HG02981 (cell line): Measurements from ENCODE around the gene CALD1.

Experiments
- ATAC-seq: cut with Tn5 transposase; IDR thresholded peaks from one replicate; pipeline ENCODE4 v1.9.1; 2021; ENCODE audit warnings: mild to moderate bottlenecking, moderate library complexity; ENCODE audit not compliant: unreplicated experiment

CALD1 gene

GRCh38 chr7:134854816-134855215, 75.4 kb downstream of the CALD1 start:
- no peak for ATAC-seq

GRCh38 chr7:134855442-134855841, 76.0 kb downstream of the CALD1 start:
- ATAC-seq: no peak

- ATAC-seq: no peak
These were observed 76.7 kb downstream of the CALD1 start for GRCh38 chr7:134856091-134856490.

DNA sequence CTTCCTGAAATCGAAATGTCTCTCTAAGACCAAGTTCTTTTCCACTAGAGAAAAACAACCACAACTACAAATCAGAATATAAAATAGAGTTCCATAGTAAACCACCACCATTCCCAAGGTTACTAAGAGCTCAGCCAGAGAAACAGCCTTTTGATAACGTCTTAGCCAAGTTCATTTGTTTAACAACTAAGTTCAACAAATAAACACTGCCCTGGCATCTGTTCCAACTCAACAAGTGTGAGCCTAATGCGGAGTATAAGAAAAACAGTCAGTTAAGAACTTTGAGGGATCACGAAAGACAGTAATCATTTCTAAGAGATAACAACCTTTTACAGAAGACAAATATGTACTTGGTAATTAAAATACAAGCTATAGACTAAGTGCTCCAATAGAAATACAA, 77.3 kb downstream of the CALD1 start:
- ATAC-seq: no peak

DNA sequence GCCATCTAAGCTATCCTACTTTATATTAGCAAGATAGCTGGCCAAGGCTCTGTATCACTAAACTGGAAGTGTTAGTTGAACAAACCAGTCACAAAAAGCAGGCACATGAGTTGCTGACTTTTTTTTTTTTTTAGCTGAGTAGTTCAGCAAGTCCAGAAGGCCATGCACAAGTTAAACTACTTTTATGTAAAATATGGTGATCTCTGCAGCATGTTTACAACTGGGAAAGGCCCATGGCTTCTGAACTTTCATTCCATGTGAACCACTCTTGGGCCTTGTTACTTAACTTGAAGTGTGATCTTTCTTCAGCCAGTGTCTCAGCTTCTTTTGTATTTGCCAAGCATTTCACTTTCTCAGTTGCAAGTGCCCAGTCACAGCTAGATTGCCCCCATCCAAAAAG, 78.5 kb downstream of the CALD1 start:
- no peak for ATAC-seq

GRCh38 chr7:134859783-134860182, 80.3 kb downstream of the CALD1 start:
- ATAC-seq: no peak

- no peak for ATAC-seq
These were observed 85.8 kb downstream of the CALD1 start for GRCh38 chr7:134865001-134865845.

GRCh38 chr7:134866617-134867016, 87.2 kb downstream of the CALD1 start:
- no peak for ATAC-seq

GRCh38 chr7:134870156-134870555, 90.7 kb downstream of the CALD1 start:
- ATAC-seq: no peak

GRCh38 chr7:134870781-134871180, 91.3 kb downstream of the CALD1 start:
- ATAC-seq: no peak

DNA sequence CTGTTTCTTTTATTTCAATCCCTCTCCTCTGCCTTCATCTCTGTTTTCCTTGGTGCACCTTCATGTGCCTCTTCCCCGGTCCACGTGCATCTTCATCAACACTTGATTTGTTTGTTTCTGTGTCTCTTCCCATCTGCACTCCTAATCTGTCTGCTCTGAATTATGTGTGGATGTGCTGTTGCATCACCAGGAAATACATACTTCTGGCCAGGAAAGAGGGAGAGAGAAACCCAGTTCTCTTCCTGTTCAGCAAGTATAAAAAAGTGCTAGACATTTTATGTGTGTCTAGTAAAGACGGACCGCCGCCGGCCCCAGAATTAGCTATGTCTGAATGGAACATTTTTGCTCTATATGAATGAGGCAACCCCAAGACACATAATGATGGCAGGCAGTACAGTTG, 93.8 kb downstream of the CALD1 start:
- ATAC-seq: no peak

DNA sequence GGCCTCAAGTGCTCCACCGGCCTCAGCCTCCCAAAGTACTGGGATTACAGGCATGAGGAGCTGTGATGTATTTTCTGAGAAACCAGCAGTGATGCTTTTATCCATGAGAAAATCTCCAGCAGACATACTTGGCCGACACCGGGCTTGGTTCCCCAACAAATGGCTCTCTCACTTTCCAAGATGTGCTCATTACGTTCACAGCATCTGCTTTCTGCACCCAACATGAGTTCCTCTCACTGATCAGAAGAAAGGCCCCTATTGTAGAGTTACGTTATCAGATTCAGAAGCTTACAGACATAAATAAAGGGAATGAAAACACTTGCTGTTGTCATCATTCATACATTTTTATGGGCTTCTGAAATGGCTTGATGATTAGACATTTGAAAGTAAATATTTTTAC, 95.0 kb downstream of the CALD1 start:
- ATAC-seq: no peak

DNA sequence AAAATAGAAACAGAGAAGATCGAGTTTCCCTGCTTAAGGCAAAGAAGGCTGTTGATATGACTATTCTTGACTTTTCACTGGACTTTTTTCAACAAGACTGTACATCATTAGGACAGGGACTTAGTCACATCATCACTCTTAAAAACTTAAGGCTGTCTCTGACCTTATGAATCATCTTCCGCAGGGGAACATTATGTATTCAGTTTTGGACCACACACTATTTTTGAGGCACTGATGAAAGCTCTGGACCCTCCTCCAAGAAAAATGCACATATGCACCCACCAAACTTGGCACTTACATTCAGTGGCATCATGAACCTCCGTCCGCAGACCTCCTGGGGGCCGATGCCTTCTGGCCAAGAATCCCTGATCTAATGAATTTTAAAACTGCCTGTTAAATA, 96.4 kb downstream of the CALD1 start:
- ATAC-seq: no peak

- ATAC-seq: no peak
These were observed 99.4 kb downstream of the CALD1 start for GRCh38 chr7:134878746-134879357.

- no peak for ATAC-seq
These were observed 100.5 kb downstream of the CALD1 start for GRCh38 chr7:134879815-134880475.

- no peak for ATAC-seq
These were observed 103.0 kb downstream of the CALD1 start for GRCh38 chr7:134882481-134882880.

DNA sequence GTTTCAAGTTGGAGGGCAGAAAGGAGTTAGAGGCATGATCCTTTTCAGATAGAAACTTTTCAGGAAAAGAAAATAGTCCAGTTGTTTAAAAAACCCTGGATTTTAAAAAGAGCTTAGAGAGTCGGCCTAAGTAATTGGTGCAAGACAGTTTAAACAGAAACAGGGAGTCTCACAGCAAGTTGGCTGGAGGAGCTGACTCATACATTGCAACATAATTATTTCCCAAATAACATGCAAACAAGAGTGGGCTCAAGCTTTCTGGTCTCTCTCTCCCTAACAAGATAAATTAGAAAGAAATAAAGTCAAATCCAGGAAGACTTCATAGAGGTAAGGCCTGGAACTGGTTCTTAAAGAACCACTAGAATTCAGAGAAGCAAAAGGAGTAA, 106.5 kb downstream of the CALD1 start:
- no peak for ATAC-seq

GRCh38 chr7:134886353-134887057, 107.1 kb downstream of the CALD1 start:
- ATAC-seq: no peak

- no peak for ATAC-seq
These were observed 108.1 kb downstream of the CALD1 start for GRCh38 chr7:134887523-134887922.

- ATAC-seq: no peak
These were observed 108.8 kb downstream of the CALD1 start for GRCh38 chr7:134888141-134888740.
